T1000 (cell line): ENCODE measurements around the gene TANGO6.

ENCODE experiments used
- DNase-seq: peaks from one replicate; lab custom pipeline; 2025; ENCODE audit warnings: mixed read lengths; lab: John Stamatoyannopoulos, UW

The TANGO6 gene

GRCh38 chr16:69095193-69095592 is 251.9 kb downstream of the TANGO6 start:
- DNase-seq = no peak

- DNase-seq = no peak
Measured at GRCh38 chr16:69100071-69100691, 256.9 kb downstream of the TANGO6 start.

- DNase-seq = peak; percentile 24
Measured at GRCh38 chr16:69105501-69106361, 262.4 kb downstream of the TANGO6 start, which contains the start of gene HAS3. TSS of gene HAS3 (plus strand) at chr16:69105653. CDS start at chr16:69109396, 3,743 bp downstream.

- DNase-seq = no peak
Measured at GRCh38 chr16:69106491-69107315, 263.4 kb downstream of the TANGO6 start.

- no peak for DNase-seq
Measured at GRCh38 chr16:69107316-69107962, 264.1 kb downstream of the TANGO6 start.

- DNase-seq = no peak
Measured at GRCh38 chr16:69108064-69108904, 265.0 kb downstream of the TANGO6 start.

GRCh38 chr16:69108905-69109252 is 265.5 kb downstream of the TANGO6 start:
- no peak for DNase-seq

GRCh38 chr16:69109486-69110270 is 266.3 kb downstream of the TANGO6 start:
- no peak for DNase-seq

- no peak for DNase-seq
Measured at GRCh38 chr16:69110406-69110805, 267.1 kb downstream of the TANGO6 start.

GRCh38 chr16:69111216-69111875 is 268.0 kb downstream of the TANGO6 start:
- no peak for DNase-seq

- DNase-seq = no peak
Measured at GRCh38 chr16:69111876-69112230, 268.5 kb downstream of the TANGO6 start.

GRCh38 chr16:69112285-69113129 is 269.2 kb downstream of the TANGO6 start:
- DNase-seq = peak; percentile 18

GRCh38 chr16:69113216-69113615 is 269.9 kb downstream of the TANGO6 start:
- DNase-seq = no peak

GRCh38 chr16:69114346-69114975 is 271.1 kb downstream of the TANGO6 start:
- no peak for DNase-seq

- no peak for DNase-seq
Measured at GRCh38 chr16:69114976-69115355, 271.6 kb downstream of the TANGO6 start.

- no peak for DNase-seq
Measured at GRCh38 chr16:69115361-69115760, 272.0 kb downstream of the TANGO6 start.

- no peak for DNase-seq
Measured at GRCh38 chr16:69115837-69116236, 272.5 kb downstream of the TANGO6 start.

- no peak for DNase-seq
Measured at GRCh38 chr16:69116256-69116875, 273.0 kb downstream of the TANGO6 start.
